IMR-90 (cell line): Measurements from ENCODE around the gene DLX3.

Experiments
- CEBPB ChIP-seq: IDR thresholded peaks from 2 replicates; pipeline ENCODE4 v1.6.1; 2012; ENCODE audit warnings: low read depth, low read length, improper control_type of control experiment
- CTCF ChIP-seq: conservative IDR thresholded peaks from 2 replicates; pipeline ENCODE4 v1.5.1; 2012; ENCODE audit warnings: mild to moderate bottlenecking, low read depth, low read length, improper control_type of control experiment
- ELK1 ChIP-seq: fragments of 150-350 bp; IDR thresholded peaks from 2 replicates; pipeline ENCODE4 v1.6.1; 2016; ENCODE audit warnings: low read depth, mild to moderate bottlenecking, low read length, moderate library complexity, borderline replicate concordance
- POLR2A ChIP-seq: IDR thresholded peaks from 2 replicates; pipeline ENCODE4 v1.6.1; 2012; ENCODE audit warnings: mild to moderate bottlenecking, low read depth, low read length
- RAD21 ChIP-seq: IDR thresholded peaks from 2 replicates; pipeline ENCODE4 v1.6.1; 2012; ENCODE audit warnings: low read length, improper control_type of control experiment
- RCOR1 ChIP-seq: IDR thresholded peaks from 2 replicates; pipeline ENCODE4 v1.6.1; 2012; ENCODE audit warnings: mild to moderate bottlenecking, low read length, improper control_type of control experiment; ENCODE audit not compliant: insufficient replicate concordance
- RFX5 ChIP-seq: IDR thresholded peaks from 2 replicates; pipeline ENCODE4 v1.8.0; 2012; ENCODE audit warnings: low read depth, mild to moderate bottlenecking, low read length, moderate library complexity
- TF ChIP-seq, protein P1 (sequence below): fragments of 150-350 bp; IDR thresholded peaks from 2 replicates; pipeline ENCODE4 v1.6.1; 2017; ENCODE audit warnings: mild to moderate bottlenecking, antibody characterized with exemption, low read length, low read depth

- TF ChIP-seq CTCF (peak; percentile 97), POLR2A (0 out of 2 replicates have a peak, but pooled peaks have one; percentile 41), RFX5 (no peak), ELK1 (no peak), RAD21 (peak; percentile 95), RCOR1 (no peak), CEBPB (no peak)
- TF ChIP-seq, protein P1, sequence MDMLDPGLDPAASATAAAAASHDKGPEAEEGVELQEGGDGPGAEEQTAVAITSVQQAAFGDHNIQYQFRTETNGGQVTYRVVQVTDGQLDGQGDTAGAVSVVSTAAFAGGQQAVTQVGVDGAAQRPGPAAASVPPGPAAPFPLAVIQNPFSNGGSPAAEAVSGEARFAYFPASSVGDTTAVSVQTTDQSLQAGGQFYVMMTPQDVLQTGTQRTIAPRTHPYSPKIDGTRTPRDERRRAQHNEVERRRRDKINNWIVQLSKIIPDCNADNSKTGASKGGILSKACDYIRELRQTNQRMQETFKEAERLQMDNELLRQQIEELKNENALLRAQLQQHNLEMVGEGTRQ: no peak
These were observed 31.8 kb upstream of the DLX3 start for GRCh38 chr17:50026837-50027171.
